Nucleus accumbens (tissue), 56 donors: ENCODE data around the gene COL1A2.

Experiments
- DNase-seq, 56 donors: peaks; one replicate each; lab custom pipeline; 2025; lab: John Stamatoyannopoulos, UW

Gene COL1A2

DNA sequence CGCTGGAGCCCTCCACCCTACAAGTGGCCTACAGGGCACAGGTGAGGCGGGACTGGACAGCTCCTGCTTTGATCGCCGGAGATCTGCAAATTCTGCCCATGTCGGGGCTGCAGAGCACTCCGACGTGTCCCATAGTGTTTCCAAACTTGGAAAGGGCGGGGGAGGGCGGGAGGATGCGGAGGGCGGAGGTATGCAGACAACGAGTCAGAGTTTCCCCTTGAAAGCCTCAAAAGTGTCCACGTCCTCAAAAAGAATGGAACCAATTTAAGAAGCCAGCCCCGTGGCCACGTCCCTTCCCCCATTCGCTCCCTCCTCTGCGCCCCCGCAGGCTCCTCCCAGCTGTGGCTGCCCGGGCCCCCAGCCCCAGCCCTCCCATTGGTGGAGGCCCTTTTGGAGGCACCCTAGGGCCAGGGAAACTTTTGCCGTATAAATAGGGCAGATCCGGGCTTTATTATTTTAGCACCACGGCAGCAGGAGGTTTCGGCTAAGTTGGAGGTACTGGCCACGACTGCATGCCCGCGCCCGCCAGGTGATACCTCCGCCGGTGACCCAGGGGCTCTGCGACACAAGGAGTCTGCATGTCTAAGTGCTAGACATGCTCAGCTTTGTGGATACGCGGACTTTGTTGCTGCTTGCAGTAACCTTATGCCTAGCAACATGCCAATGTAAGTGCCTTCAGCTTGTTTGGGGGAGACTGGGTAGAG lies at the start of gene COL1A2:
COL1A2 (plus strand) TSS at position 459 of the 704 bp plus-strand sequence; CDS start at position 596, 137 bp downstream.
- peak in 1 of 56 donors; percentile 29 for DNase-seq

DNA sequence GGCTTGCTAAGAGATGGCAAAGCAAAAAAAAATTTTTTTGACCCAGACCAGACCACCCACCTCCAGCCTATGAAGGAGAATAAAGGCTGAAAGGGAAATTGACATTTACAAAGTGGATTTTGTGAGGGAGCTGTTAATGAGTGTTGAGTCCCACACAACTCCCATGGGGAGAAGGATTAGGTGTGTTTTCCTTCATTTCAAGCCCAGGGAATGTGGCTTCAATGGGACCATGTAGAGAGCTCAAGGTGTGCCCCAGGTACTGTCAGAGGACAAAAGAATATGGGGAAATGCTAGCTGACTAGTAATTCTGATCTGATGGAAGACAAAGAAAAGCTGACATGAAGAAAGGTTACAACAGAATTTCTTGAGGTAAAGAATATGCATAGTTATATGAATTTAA lies 48.8 kb upstream of the COL1A2 start:
- DNase-seq: no peak

- DNase-seq: no peak
These were observed 46.6 kb upstream of the COL1A2 start for GRCh38 chr7:94348142-94348541.

- DNase-seq: no peak
These were observed 44.0 kb upstream of the COL1A2 start for GRCh38 chr7:94350734-94351133.

DNA sequence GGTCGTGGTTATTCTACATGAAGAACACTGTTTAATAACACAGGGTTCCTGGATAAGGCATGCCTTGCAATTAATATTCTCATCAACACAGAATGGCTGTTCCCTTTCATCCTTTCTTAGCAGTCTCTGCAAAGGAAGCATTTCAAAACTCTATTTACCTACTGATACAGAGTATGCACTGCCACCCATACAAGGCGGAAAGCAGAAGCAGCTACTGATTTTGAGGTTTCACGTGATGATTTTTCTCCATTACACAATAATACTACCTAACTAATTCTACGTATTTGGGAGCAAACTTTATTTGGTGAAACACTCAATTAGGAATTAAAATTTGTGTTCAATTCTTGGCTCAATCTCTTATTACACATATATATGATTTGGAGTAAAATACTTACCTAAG lies 43.0 kb upstream of the COL1A2 start:
- DNase-seq: no peak

DNA sequence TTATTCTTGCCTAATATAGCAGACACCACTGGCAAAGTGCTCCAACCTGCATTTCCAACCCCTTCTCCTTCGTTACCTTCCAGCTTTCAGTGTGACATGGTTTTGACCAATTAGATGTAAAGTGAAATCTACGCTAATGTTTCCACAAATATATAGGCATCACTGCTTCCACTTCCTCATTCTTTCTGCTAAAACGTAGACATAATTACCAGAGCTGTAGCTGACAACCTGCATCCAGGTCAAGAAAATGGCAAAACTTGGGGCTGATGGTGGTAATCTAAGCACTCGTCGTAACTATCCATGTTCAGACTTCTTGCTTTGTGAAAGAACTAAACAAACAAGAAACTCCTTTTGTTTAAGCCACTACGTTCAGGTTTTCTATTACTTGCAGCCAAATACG lies 41.8 kb upstream of the COL1A2 start:
- DNase-seq: no peak

GRCh38 chr7:94354953-94355352 lies 39.7 kb upstream of the COL1A2 start:
- no peak for DNase-seq

GRCh38 chr7:94355454-94355853 lies 39.2 kb upstream of the COL1A2 start:
- DNase-seq: no peak

GRCh38 chr7:94357076-94357475 lies 37.6 kb upstream of the COL1A2 start:
- no peak for DNase-seq

DNA sequence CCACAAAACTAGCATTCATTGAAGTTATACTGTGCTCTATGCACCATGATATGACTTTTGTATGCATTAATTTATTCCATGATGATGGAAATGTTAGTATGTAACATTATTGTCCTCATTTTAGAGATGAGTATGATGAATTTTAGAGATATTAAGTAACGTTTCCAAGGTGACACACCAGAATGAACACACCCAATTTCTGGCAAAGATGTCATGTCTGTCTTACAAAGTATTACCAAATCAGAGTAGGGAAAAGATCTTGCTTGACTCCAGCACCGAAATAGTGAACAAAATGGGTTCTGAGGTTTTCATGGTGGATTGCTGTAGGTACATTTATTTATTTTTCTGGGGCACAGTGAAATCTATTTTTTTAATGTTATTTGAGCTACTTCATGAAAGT lies 33.8 kb upstream of the COL1A2 start:
- no peak for DNase-seq

- DNase-seq: no peak
These were observed 32.4 kb upstream of the COL1A2 start for GRCh38 chr7:94362276-94362675.

- DNase-seq: no peak
These were observed 29.9 kb upstream of the COL1A2 start for GRCh38 chr7:94364816-94365215.

GRCh38 chr7:94366163-94366562 lies 28.5 kb upstream of the COL1A2 start:
- DNase-seq: no peak

- no peak for DNase-seq
These were observed 27.9 kb upstream of the COL1A2 start for GRCh38 chr7:94366832-94367231.

GRCh38 chr7:94367949-94368348 lies 26.7 kb upstream of the COL1A2 start:
- no peak for DNase-seq

DNA sequence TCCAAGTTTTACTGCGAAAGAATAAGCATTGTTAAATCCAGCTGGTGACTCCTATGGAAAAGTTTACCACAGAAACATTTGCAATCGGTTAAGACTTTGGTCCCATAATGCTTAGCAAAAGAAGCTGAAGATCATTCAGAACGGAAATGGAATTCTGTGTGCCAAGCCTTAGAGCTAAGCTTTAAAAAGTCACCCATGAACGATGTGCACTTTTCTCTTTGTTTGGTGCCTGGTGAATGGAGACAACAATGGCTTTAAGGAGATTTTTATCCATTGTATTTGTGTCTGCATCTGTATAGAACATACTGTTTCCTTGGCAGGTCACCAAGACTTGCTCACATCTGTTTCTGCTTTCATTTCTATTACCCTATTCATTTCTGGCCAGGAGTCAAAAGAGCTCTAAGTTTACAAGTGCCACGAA lies 26.3 kb upstream of the COL1A2 start:
- DNase-seq: no peak

- peak in 3 of 56 donors; percentile 11 to 25 (median 13) for DNase-seq
These were observed 20.5 kb upstream of the COL1A2 start for GRCh38 chr7:94374231-94374630.

- no peak for DNase-seq
These were observed 19.8 kb upstream of the COL1A2 start for GRCh38 chr7:94374721-94375566.

DNA sequence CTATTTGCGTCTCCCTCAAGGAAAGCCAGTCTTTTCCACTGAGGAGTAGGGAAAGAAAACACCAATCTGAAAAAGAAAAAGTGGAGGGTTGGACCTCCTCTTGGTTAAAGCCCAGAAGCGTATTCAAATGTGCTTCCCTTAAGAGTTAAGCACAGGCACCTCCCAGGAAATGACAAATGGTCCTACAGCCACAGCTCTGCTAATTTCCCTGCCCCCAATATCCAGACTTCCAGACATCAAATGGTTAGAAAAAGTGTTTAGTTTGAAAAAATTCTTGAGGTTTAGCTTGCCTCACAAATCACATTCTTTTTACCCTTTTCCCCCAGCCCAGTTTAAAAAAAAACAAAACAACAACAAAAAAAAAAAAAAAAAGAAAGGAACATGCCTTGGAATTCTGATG lies 19.0 kb upstream of the COL1A2 start:
- DNase-seq: no peak

- no peak for DNase-seq
These were observed 18.4 kb upstream of the COL1A2 start for GRCh38 chr7:94376281-94376680.

DNA sequence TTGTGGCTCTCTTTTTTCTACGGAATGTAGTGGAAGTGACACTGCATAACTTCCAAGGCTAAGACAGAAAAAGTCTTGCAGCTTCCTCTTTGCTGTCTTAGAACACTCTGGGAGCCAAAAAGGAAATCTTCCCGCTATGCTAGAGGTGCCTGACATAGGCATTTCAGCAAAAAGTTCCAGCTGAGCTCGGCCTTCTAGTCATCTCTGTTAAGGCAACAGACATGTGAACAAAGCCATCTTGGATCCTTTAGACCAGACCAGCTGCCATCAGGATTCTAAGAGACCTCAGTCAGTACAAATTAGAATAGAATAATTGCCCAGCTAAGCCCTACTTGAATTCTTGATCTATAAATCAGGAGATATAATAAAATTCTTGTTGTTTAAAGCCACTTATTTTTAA lies 16.3 kb upstream of the COL1A2 start:
- DNase-seq: no peak

DNA sequence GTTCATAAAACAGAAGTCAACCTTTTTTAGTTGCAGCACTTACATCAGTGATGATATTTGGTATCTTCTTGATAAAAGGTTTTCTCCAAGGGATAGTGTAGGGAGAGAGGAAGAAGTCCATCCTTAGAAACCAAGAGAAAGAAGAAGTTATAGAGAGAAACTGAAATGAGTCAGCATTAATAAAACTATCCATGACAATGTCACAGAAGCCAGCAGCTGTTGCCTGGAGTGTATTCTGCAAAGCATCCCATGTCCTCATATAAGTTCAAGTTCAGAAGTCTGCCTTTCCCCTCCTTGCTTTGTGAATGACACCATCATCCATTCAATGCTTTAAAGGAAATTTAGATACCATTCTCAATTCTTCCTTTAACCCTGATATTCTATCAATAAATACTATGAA lies 14.4 kb upstream of the COL1A2 start:
- no peak for DNase-seq
